IPS-NIHi7 (cell line): Measurements from ENCODE around the gene ACBD6.
"Not testable (repeated sequence)": the region's sequence is repeated elsewhere in the genome, so short reads cannot be mapped to it uniquely, and the experiment has no call there.

Experiments
- DNase-seq: peaks from one replicate; pipeline ENCODE4 v3.0.0; 2012; ENCODE audit warnings: mixed read lengths; ENCODE audit errors: extremely low spot score

The ACBD6 gene

GRCh38 chr1:180415985-180416633 lies 86.3 kb downstream of the ACBD6 start:
- DNase-seq = peak; percentile 52

- DNase-seq = no peak
Measured at GRCh38 chr1:180415236-180415848, 87.0 kb downstream of the ACBD6 start.

GRCh38 chr1:180412583-180412982 lies 89.8 kb downstream of the ACBD6 start:
- DNase-seq = no peak

- DNase-seq = not testable (repeated sequence)
Measured at GRCh38 chr1:180408128-180408527, 94.2 kb downstream of the ACBD6 start.

- no peak for DNase-seq
Measured at GRCh38 chr1:180407051-180407450, 95.3 kb downstream of the ACBD6 start.

- no peak for DNase-seq
Measured at GRCh38 chr1:180402551-180402950, 99.8 kb downstream of the ACBD6 start.

- DNase-seq = no peak
Measured at GRCh38 chr1:180402001-180402400, 100.4 kb downstream of the ACBD6 start.

GRCh38 chr1:180397175-180397574 lies 105.2 kb downstream of the ACBD6 start:
- no peak for DNase-seq

GRCh38 chr1:180392427-180393145 lies 109.8 kb downstream of the ACBD6 start:
- DNase-seq = no peak

GRCh38 chr1:180392020-180392419 lies 110.4 kb downstream of the ACBD6 start:
- DNase-seq = no peak

GRCh38 chr1:180387413-180387812 lies 115.0 kb downstream of the ACBD6 start:
- no peak for DNase-seq

GRCh38 chr1:180386745-180387367 lies 115.5 kb downstream of the ACBD6 start:
- no peak for DNase-seq

- no peak for DNase-seq
Measured at GRCh38 chr1:180385144-180385543, 117.2 kb downstream of the ACBD6 start.

- DNase-seq = no peak
Measured at GRCh38 chr1:180384286-180385005, 117.9 kb downstream of the ACBD6 start.

GRCh38 chr1:180382326-180383115 lies 119.9 kb downstream of the ACBD6 start:
- DNase-seq = no peak

- DNase-seq = no peak
Measured at GRCh38 chr1:180381184-180381580, 121.2 kb downstream of the ACBD6 start.

- no peak for DNase-seq
Measured at GRCh38 chr1:180380259-180381183, 121.9 kb downstream of the ACBD6 start.

GRCh38 chr1:180376800-180377199 lies 125.6 kb downstream of the ACBD6 start:
- DNase-seq = no peak

- no peak for DNase-seq
Measured at GRCh38 chr1:180376253-180376652, 126.1 kb downstream of the ACBD6 start.

- no peak for DNase-seq
Measured at GRCh38 chr1:180372728-180373127, 129.6 kb downstream of the ACBD6 start.
